Prostate gland (tissue), 2 donors: ENCODE results near the gene GRIK3.

Experiments
- POLR2A ChIP-seq: fragments of 450-650 bp; IDR thresholded peaks from one replicate; pipeline ENCODE4 v1.6.1; 2016; ENCODE audit warnings: antibody characterized with exemption, mild to moderate bottlenecking
- POLR2AphosphoS5 ChIP-seq: sonication (generic); formaldehyde crosslinking; IDR thresholded peaks from one replicate; pipeline ENCODE4 v1.6.1; 2017; ENCODE audit warnings: antibody characterized with exemption
- TF ChIP-seq, protein P1 (sequence below), 4 experiments: fragments of 200-600 bp in 2 of 4; fragments of 450-650 bp in 2 of 4; sonication (generic) in 2 of 4; IDR thresholded peaks; 1 replicate in 3 of 4; 2 replicates in 1 of 4; pipeline ENCODE4 v1.5.1; 2016 to 2019; ENCODE audit warnings: antibody characterized with exemption in 4 of 4, mild to moderate bottlenecking in 2 of 4, moderate library complexity in 2 of 4

DNA sequence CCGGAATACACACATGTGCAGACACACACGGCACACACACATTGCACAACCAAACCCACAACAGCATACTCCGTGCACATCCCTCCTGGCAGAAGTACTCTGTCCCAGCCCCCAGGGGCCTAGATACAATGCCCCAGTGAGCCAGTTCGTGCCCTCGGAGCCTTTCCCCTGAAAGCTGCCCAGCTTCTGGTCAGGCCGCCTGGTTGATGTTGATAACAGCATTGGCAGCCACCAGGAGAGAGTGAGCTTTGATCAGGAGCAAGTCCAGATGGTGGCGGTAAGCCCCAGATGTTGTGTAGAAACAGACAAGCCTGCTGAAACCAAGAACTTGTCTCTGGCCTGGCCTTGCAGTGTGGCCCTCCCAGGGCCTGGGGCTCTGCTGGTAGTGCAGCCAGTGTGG, 109.1 kb downstream of the GRIK3 start:
- TF ChIP-seq, protein P1, sequence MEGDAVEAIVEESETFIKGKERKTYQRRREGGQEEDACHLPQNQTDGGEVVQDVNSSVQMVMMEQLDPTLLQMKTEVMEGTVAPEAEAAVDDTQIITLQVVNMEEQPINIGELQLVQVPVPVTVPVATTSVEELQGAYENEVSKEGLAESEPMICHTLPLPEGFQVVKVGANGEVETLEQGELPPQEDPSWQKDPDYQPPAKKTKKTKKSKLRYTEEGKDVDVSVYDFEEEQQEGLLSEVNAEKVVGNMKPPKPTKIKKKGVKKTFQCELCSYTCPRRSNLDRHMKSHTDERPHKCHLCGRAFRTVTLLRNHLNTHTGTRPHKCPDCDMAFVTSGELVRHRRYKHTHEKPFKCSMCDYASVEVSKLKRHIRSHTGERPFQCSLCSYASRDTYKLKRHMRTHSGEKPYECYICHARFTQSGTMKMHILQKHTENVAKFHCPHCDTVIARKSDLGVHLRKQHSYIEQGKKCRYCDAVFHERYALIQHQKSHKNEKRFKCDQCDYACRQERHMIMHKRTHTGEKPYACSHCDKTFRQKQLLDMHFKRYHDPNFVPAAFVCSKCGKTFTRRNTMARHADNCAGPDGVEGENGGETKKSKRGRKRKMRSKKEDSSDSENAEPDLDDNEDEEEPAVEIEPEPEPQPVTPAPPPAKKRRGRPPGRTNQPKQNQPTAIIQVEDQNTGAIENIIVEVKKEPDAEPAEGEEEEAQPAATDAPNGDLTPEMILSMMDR (IDR thresholded peaks at IDR 0.05): no peak
- TF ChIP-seq POLR2A (no peak), POLR2AphosphoS5 (no peak)
